Liver (tissue), 3 donors: ENCODE data around the gene C11orf98.

Experiments used
- ATF3 ChIP-seq: IDR thresholded peaks from 2 replicates; pipeline ENCODE4 v1.6.1; 2016; ENCODE audit warnings: antibody characterized with exemption
- CTCF ChIP-seq: fragments of 150-350 bp; IDR thresholded peaks from 2 replicates; pipeline ENCODE4 v1.5.1; 2017; ENCODE audit warnings: improper control_type of control experiment, low read depth, low read length; ENCODE audit not compliant: missing input control
- EGR1 ChIP-seq, 2 donors: IDR thresholded peaks; 2 replicates each; pipeline ENCODE4 v1.6.1; 2016 to 2018; ENCODE audit warnings: antibody characterized with exemption in 2 of 2, low read depth in 2 of 2
- GABPA ChIP-seq, 2 donors: IDR thresholded peaks in 1 of 2; conservative IDR thresholded peaks in 1 of 2; 2 replicates each; pipeline ENCODE4 v1.6.1; 2016; ENCODE audit warnings: antibody characterized with exemption in 2 of 2, mild to moderate bottlenecking in 1 of 2, moderate library complexity in 1 of 2
- HNF4G ChIP-seq: IDR thresholded peaks from 2 replicates; pipeline ENCODE4 v1.6.1; 2016; ENCODE audit warnings: antibody characterized with exemption
- JUND ChIP-seq, 2 donors: IDR thresholded peaks; 2 replicates each; pipeline ENCODE4 v1.6.1; 2016; ENCODE audit warnings: antibody characterized with exemption in 2 of 2
- MAX ChIP-seq: IDR thresholded peaks from 2 replicates; pipeline ENCODE4 v1.6.1; 2016; ENCODE audit warnings: antibody characterized with exemption
- NR2F2 ChIP-seq: IDR thresholded peaks from 2 replicates; pipeline ENCODE4 v1.6.1; 2016; ENCODE audit warnings: antibody characterized with exemption
- RAD21 ChIP-seq, 2 donors: IDR thresholded peaks; 2 replicates each; pipeline ENCODE4 v1.6.1; 2016; ENCODE audit warnings: antibody characterized with exemption in 2 of 2, mild to moderate bottlenecking in 2 of 2
- REST ChIP-seq: IDR thresholded peaks from 2 replicates; pipeline ENCODE4 v1.6.1; 2016; ENCODE audit warnings: antibody characterized with exemption, mild to moderate bottlenecking
- SP1 ChIP-seq: IDR thresholded peaks from 2 replicates; pipeline ENCODE4 v1.6.1; 2018; ENCODE audit warnings: antibody characterized with exemption, mild to moderate bottlenecking
- TAF1 ChIP-seq: conservative IDR thresholded peaks from 2 replicates; pipeline ENCODE4 v1.6.1; 2016; ENCODE audit warnings: antibody characterized with exemption, mild to moderate bottlenecking
- ZBTB33 ChIP-seq: IDR thresholded peaks from 2 replicates; pipeline ENCODE4 v1.6.1; 2016; ENCODE audit warnings: antibody characterized with exemption
- donor health status: healthy.
- donor health status: healthy.

GRCh38 chr11:62677714-62678113 lies 12.7 kb upstream of the C11orf98 start:
- TF ChIP-seq GABPA (IDR thresholded peaks at IDR 0.05 in 1 of 2, conservative IDR thresholded peaks at IDR 0.05 in 1 of 2) (no peak), TAF1 (no peak), CTCF (no peak), MAX (no peak), RAD21 (IDR thresholded peaks at IDR 0.05) (no peak), SP1 (no peak), EGR1 (IDR thresholded peaks at IDR 0.05; ENCODE audit: low read depth in 2 of 2) (no peak), ATF3 (no peak), NR2F2 (no peak), ZBTB33 (no peak), JUND (IDR thresholded peaks at IDR 0.05) (no peak), REST (no peak), HNF4G (no peak)
